Common myeloid progenitor, CD34-positive (primary cell): ENCODE measurements around the gene GPR143.

Experiments used
- CTCF ChIA-PET: fragments of 350-600 bp; sonication (Branson Sonifier 250); formaldehyde crosslinking; loops from one replicate; lab custom pipeline; 2021; ENCODE audit warnings: antibody characterized with exemption; lab: Charles Lee
- POLR2A ChIA-PET: fragments of 350-600 bp; sonication (Branson Sonifier 250); formaldehyde crosslinking; loops from one replicate; lab custom pipeline; 2021; ENCODE audit warnings: antibody characterized with exemption; lab: Charles Lee
- DNase-seq, 3 donors: peaks; one replicate each; pipeline versions ENCODE4 v3.0.0 to v3.0.0-alpha.2; 2013
- H3K27ac ChIP-seq, 2 experiments: 1 replicate in 1 of 2; 2 replicates in 1 of 2; pipeline ENCODE4 v1.7.0; 2013; ENCODE audit warnings: inconsistent platforms in 2 of 2, low read length in 2 of 2, mild to moderate bottlenecking in 2 of 2, low read depth in 1 of 2, moderate library complexity in 1 of 2; ENCODE audit not compliant: severe bottlenecking in 2 of 2, insufficient read depth in 1 of 2, poor library complexity in 1 of 2
- H3K27me3 ChIP-seq, 5 experiments: replicated peaks in 2 of 5; 1 replicate in 3 of 5; 2 replicates in 2 of 5; pipeline versions ENCODE4 v1.6.1 to v1.7.0; 2013; ENCODE audit warnings: low read length in 4 of 5, mild to moderate bottlenecking in 2 of 5, moderate library complexity in 2 of 5, inconsistent platforms in 1 of 5; ENCODE audit not compliant: insufficient read depth in 5 of 5, control insufficient read depth in 4 of 5
- H3K36me3 ChIP-seq, 4 experiments: 1 replicate in 2 of 4; 2 replicates in 2 of 4; pipeline versions ENCODE4 v1.6.1 to v1.7.0; 2013; ENCODE audit warnings: low read length in 3 of 4, control low read depth in 1 of 4, mild to moderate bottlenecking in 1 of 4; ENCODE audit not compliant: control insufficient read depth in 4 of 4, insufficient read depth in 4 of 4
- H3K4me1 ChIP-seq, 4 experiments: 1 replicate in 3 of 4; 2 replicates in 1 of 4; pipeline versions ENCODE4 v1.6.1 to v1.7.1; 2013; ENCODE audit warnings: low read length in 3 of 4, mild to moderate bottlenecking in 3 of 4, control low read depth in 1 of 4, inconsistent platforms in 1 of 4, moderate library complexity in 1 of 4; ENCODE audit not compliant: control insufficient read depth in 4 of 4, insufficient read depth in 4 of 4; ENCODE audit errors: control extremely low read depth in 1 of 4
- H3K4me3 ChIP-seq, 7 experiments: 1 replicate in 4 of 7; 2 replicates in 3 of 7; pipeline versions ENCODE4 v1.5.1 to v1.7.0; 2013; ENCODE audit warnings: mild to moderate bottlenecking in 7 of 7, low read length in 6 of 7, moderate library complexity in 6 of 7, inconsistent platforms in 2 of 7, low read depth in 2 of 7, control low read depth in 1 of 7; ENCODE audit not compliant: insufficient read depth in 4 of 7, control insufficient read depth in 1 of 7; ENCODE audit errors: extremely low read depth in 1 of 7
- H3K9me3 ChIP-seq, 5 experiments: 1 replicate in 4 of 5; 2 replicates in 1 of 5; pipeline versions ENCODE4 v1.6.1 to v1.7.1; 2013; ENCODE audit warnings: low read length in 4 of 5, mild to moderate bottlenecking in 2 of 5, inconsistent platforms in 1 of 5, low read depth in 1 of 5, moderate library complexity in 1 of 5; ENCODE audit not compliant: control insufficient read depth in 4 of 5, insufficient read depth in 2 of 5; ENCODE audit errors: control extremely low read depth in 1 of 5
- WGBS: methylation state at CpG from one replicate; pipeline ENCODE4 v1.1.5; 2013; ENCODE audit not compliant: insufficient coverage; 5-methylcytosine and 5-hydroxymethylcytosine counted together

Gene GPR143

GRCh38 chrX:9797384-9798360 is 32.0 kb upstream of the GPR143 start:
- WGBS, result 76% methylated on average over 5 of the region's 11 CpGs
- Histone ChIP-seq H3K4me1 (no peaks in the 10 kb centered on the region), H3K27me3 (peaks cover 0 to 19% (median 0%) of the 10 kb centered on the region in 5 experiments), H3K27ac (no peak overlapping the region), H3K9me3 (peaks cover 0 to 24% (median 4%) of the 10 kb centered on the region in 5 experiments), H3K36me3 (no peaks in the 10 kb centered on the region), H3K4me3 (no peak overlapping the region)
- CTCF ChIA-PET, result no interaction called here
- POLR2A ChIA-PET, result no interaction called here
- DNase-seq, result no peak

GRCh38 chrX:9794495-9794894 is 28.8 kb upstream of the GPR143 start:
- Histone ChIP-seq H3K4me3 (no peak overlapping the region), H3K36me3 (no peaks in the 10 kb centered on the region), H3K4me1 (no peaks in the 10 kb centered on the region), H3K27ac (no peak overlapping the region), H3K27me3 (peaks cover 0 to 45% (median 6%) of the 10 kb centered on the region in 5 experiments), H3K9me3 (peaks cover 0 to 20% (median 0%) of the 10 kb centered on the region in 5 experiments)
- no peak for DNase-seq
- ChIA-PET CTCF (no interaction called here), POLR2A (no interaction called here)
- 100% methylated on average over 2 of the region's 7 CpGs for WGBS

GRCh38 chrX:9790866-9791265 is 25.2 kb upstream of the GPR143 start:
- Histone ChIP-seq H3K27me3 (peaks cover 6 to 69% (median 23%) of the 10 kb centered on the region in 5 experiments), H3K4me3 (no peak overlapping the region), H3K9me3 (peaks cover 0 to 19% (median 0%) of the 10 kb centered on the region in 5 experiments), H3K36me3 (no peaks in the 10 kb centered on the region), H3K4me1 (peaks cover 0 to 7% (median 5%) of the 10 kb centered on the region in 4 experiments), H3K27ac (no peak overlapping the region)
- POLR2A ChIA-PET, result no interaction called here
- DNase-seq, result no peak
- WGBS, result 86% methylated on average over 2 of the region's 6 CpGs
- CTCF ChIA-PET, result no interaction called here

- WGBS, result 57% methylated on average over 5 of the region's 5 CpGs
- H3K27me3 ChIP-seq, result peaks cover 8 to 79% (median 26%) of the 10 kb centered on the region in 5 experiments
- POLR2A ChIA-PET, result no interaction called here
Observed at GRCh38 chrX:9789555-9789954, 23.9 kb upstream of the GPR143 start.

GRCh38 chrX:9788911-9789310 is 23.3 kb upstream of the GPR143 start:
- peaks cover 0 to 12% (median 8%) of the 10 kb centered on the region in 4 experiments for H3K4me1 ChIP-seq
- no peak overlapping the region for H3K27ac ChIP-seq
- CTCF ChIA-PET, result no interaction called here
- no peak overlapping the region for H3K4me3 ChIP-seq
- POLR2A ChIA-PET, result no interaction called here
- H3K9me3 ChIP-seq, result peaks cover 0 to 16% (median 0%) of the 10 kb centered on the region in 5 experiments
- 50% methylated on average over 2 of the region's 2 CpGs for WGBS
- H3K36me3 ChIP-seq, result no peaks in the 10 kb centered on the region
- peaks cover 8 to 85% (median 26%) of the 10 kb centered on the region in 5 experiments for H3K27me3 ChIP-seq
- no peak for DNase-seq

More at GRCh38 chrX:9789555-9789954, 23.9 kb upstream of the GPR143 start:
- no peak overlapping the region for H3K4me3 ChIP-seq
- H3K27ac ChIP-seq, result no peak overlapping the region
- no peaks in the 10 kb centered on the region for H3K36me3 ChIP-seq
- CTCF ChIA-PET, result no interaction called here
- DNase-seq, result no peak
- H3K9me3 ChIP-seq, result peaks cover 0 to 14% (median 0%) of the 10 kb centered on the region in 5 experiments
- peaks cover 0 to 12% (median 8%) of the 10 kb centered on the region in 4 experiments for H3K4me1 ChIP-seq

GRCh38 chrX:9786798-9787635 is 21.4 kb upstream of the GPR143 start:
- Histone ChIP-seq H3K4me1 (peaks cover 0 to 12% (median 8%) of the 10 kb centered on the region in 4 experiments), H3K27ac (no peak overlapping the region), H3K4me3 (peak overlapping the region in 5 of 7 experiments; percentile 10 to 61 (median 37)), H3K9me3 (peaks cover 0 to 11% (median 0%) of the 10 kb centered on the region in 5 experiments), H3K36me3 (no peaks in the 10 kb centered on the region), H3K27me3 (peaks cover 8 to 82% (median 31%) of the 10 kb centered on the region in 5 experiments)
- DNase-seq, result peak in 1 of 3 donors; percentile 25
- 13% methylated on average over 35 of the region's 45 CpGs for WGBS
- CTCF ChIA-PET, result no interaction called here
- POLR2A ChIA-PET, result no interaction called here
